GM19193 (cell line): ENCODE measurements around the gene KIF3A.

Experiments
- POLR2A ChIP-seq: IDR thresholded peaks from 4 replicates; pipeline ENCODE4 v1.6.1; 2011; ENCODE audit not compliant: insufficient read depth, insufficient read length; ENCODE audit errors: extremely low read depth

Gene KIF3A

GRCh38 chr5:132751971-132752580, 14.7 kb upstream of the KIF3A start:
- no peak for TF ChIP-seq POLR2A

GRCh38 chr5:132751444-132751843, 14.1 kb upstream of the KIF3A start:
- TF ChIP-seq POLR2A = no peak

- no peak for TF ChIP-seq POLR2A
These were observed 13.3 kb upstream of the KIF3A start for GRCh38 chr5:132750471-132751230.

- no peak for TF ChIP-seq POLR2A
These were observed 12.2 kb upstream of the KIF3A start for GRCh38 chr5:132749506-132749905.

- TF ChIP-seq POLR2A = no peak
These were observed 11.2 kb upstream of the KIF3A start for GRCh38 chr5:132748522-132749000.

- peak; percentile 26 for TF ChIP-seq POLR2A
These were observed 10.5 kb upstream of the KIF3A start for GRCh38 chr5:132747616-132748440.

- TF ChIP-seq POLR2A = peak; percentile 63
These were observed 9.7 kb upstream of the KIF3A start, which contains the start of gene CCNI2 for GRCh38 chr5:132746954-132747615. Gene CCNI2 (plus strand): TSS chr5:132747426. CDS start chr5:132747496, 70 bp downstream.

GRCh38 chr5:132746592-132746953, 9.2 kb upstream of the KIF3A start:
- no peak for TF ChIP-seq POLR2A

GRCh38 chr5:132744659-132745058, 7.3 kb upstream of the KIF3A start:
- TF ChIP-seq POLR2A = no peak

- no peak for TF ChIP-seq POLR2A
These were observed 5.3 kb upstream of the KIF3A start for GRCh38 chr5:132742626-132743025.

GRCh38 chr5:132742158-132742557, 4.8 kb upstream of the KIF3A start:
- no peak for TF ChIP-seq POLR2A

- no peak for TF ChIP-seq POLR2A
These were observed 1.9 kb upstream of the KIF3A start for GRCh38 chr5:132739232-132739631.

- TF ChIP-seq POLR2A = no peak
These were observed 786 bp upstream of the KIF3A start for GRCh38 chr5:132737982-132738681.

- no peak for TF ChIP-seq POLR2A
These were observed 2.7 kb downstream of the KIF3A start for GRCh38 chr5:132734687-132735086.

GRCh38 chr5:132733499-132734148, 3.7 kb downstream of the KIF3A start:
- no peak for TF ChIP-seq POLR2A

- no peak for TF ChIP-seq POLR2A
These were observed 7.5 kb downstream of the KIF3A start for GRCh38 chr5:132729896-132730295.
